Karpas-422 (cell line): ENCODE data around the gene TET3. TPM values are rescaled to one million over a fixed set of nuclear protein-coding genes. Genes with fewer than 3 reads are reported as not detected.

Source experiments
- DNase-seq: peaks from one replicate; pipeline ENCODE4 v3.0.0-alpha.2; 2015
- H2AFZ ChIP-seq: fragments of 200-600 bp; sonication (generic); 2 replicates; pipeline ENCODE4 v1.6.1; 2014; ENCODE audit warnings: antibody characterized with exemption, low read length, mixed read lengths
- H3K27ac ChIP-seq: fragments of 200-600 bp; sonication (generic); 2 replicates; pipeline ENCODE4 v1.5.1; 2014; ENCODE audit warnings: mild to moderate bottlenecking, low read length, moderate library complexity
- H3K27me3 ChIP-seq: fragments of 200-600 bp; sonication (generic); 2 replicates; pipeline ENCODE4 v1.6.1; 2014; ENCODE audit warnings: low read length, mixed read lengths
- H3K36me3 ChIP-seq: fragments of 200-600 bp; sonication (generic); 2 replicates; pipeline ENCODE4 v1.6.1; 2014; ENCODE audit warnings: low read length, mixed read lengths; ENCODE audit not compliant: insufficient read depth
- H3K4me1 ChIP-seq: fragments of 200-600 bp; sonication (generic); 2 replicates; pipeline ENCODE4 v1.6.1; 2014; ENCODE audit warnings: mild to moderate bottlenecking, low read length, mixed read lengths
- H3K4me2 ChIP-seq: fragments of 200-600 bp; sonication (generic); 2 replicates; pipeline ENCODE4 v1.6.1; 2014; ENCODE audit warnings: low read length, low read depth, mild to moderate bottlenecking; ENCODE audit not compliant: poor library complexity, severe bottlenecking
- H3K4me3 ChIP-seq: fragments of 200-600 bp; sonication (generic); 2 replicates; pipeline ENCODE4 v1.5.1; 2014; ENCODE audit warnings: mild to moderate bottlenecking, antibody characterized with exemption, low read length, mixed read lengths
- H3K79me2 ChIP-seq: fragments of 200-600 bp; sonication (generic); 2 replicates; pipeline ENCODE4 v1.6.1; 2014; ENCODE audit warnings: mild to moderate bottlenecking, low read length, mixed read lengths
- H3K9ac ChIP-seq: fragments of 200-600 bp; sonication (generic); 2 replicates; pipeline ENCODE4 v1.6.0; 2014; ENCODE audit warnings: low read length
- H3K9me2 ChIP-seq: fragments of 200-600 bp; sonication (generic), shearing (Covaris generic); replicated peaks from 2 replicates; pipeline ENCODE4 v1.6.0; 2014; ENCODE audit warnings: mild to moderate bottlenecking, low read length, moderate library complexity; ENCODE audit not compliant: insufficient read depth
- H3K9me3 ChIP-seq: fragments of 300-700, 200-600 bp; sonication (generic); 2 replicates; pipeline ENCODE4 v1.6.1; 2014; ENCODE audit warnings: low read length, mixed read lengths
- H4K20me1 ChIP-seq: fragments of 200-600 bp; sonication (generic); 2 replicates; pipeline ENCODE4 v1.6.1; 2014; ENCODE audit warnings: mild to moderate bottlenecking, antibody characterized with exemption, low read length, low read depth; ENCODE audit not compliant: insufficient read depth
- total RNA-seq: library from RNA; depleted of rRNA; stranded (reverse); fragments of >200 nt; shearing (Covaris generic); gene quantifications from 2 replicates; pipeline ENCODE4 v1.2.3, GENCODE V29; 2014; ENCODE audit warnings: low replicate concordance

Gene TET3
- total RNA-seq, 1 experiment from 2014 or later = 13.6 TPM

DNA sequence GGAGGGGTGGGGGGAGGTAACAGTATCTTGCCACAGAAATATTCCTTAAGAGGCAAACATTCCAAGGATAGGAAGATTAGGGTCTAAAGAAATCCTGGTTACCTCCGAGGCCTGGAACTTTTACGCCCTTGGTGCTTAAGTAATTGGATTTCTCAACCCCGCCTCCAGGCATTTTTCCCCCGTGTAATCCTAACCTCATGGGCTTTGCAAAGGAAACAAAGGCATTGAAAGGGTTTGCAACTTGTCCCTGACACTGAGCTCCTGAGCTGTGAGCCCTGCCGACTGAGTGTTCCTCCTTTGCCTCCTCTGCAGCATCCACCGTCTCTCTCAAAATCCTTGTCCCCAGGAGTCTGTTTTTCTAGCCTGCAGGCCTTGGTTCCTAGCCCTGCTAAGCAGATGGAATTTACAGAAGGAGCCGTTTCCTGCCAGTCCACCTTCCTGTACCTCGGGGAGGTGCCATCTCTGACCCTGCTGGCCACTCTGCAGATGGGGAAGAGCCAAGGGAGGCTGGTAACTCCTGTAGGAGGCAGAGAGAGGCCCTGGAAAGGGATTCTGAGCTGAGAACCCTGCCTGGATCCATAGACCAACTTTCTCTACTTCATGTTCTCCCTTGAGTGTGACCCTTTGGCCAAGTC is 24.2 kb downstream of the TET3 start:
- Histone ChIP-seq H2AFZ (no peak overlapping the region), H3K4me3 (no peak overlapping the region), H3K4me1 (no peaks in the 10 kb centered on the region), H3K36me3 (no peaks in the 10 kb centered on the region), H3K4me2 (no peak overlapping the region), H4K20me1 (peaks cover 37% of the 10 kb centered on the region), H3K27ac (no peak overlapping the region), H3K9me2 (no peaks in the 10 kb centered on the region), H3K27me3 (no peaks in the 10 kb centered on the region), H3K79me2 (peaks cover 59% of the 10 kb centered on the region), H3K9ac (no peak overlapping the region), H3K9me3 (no peaks in the 10 kb centered on the region)
- no peak for DNase-seq

DNA sequence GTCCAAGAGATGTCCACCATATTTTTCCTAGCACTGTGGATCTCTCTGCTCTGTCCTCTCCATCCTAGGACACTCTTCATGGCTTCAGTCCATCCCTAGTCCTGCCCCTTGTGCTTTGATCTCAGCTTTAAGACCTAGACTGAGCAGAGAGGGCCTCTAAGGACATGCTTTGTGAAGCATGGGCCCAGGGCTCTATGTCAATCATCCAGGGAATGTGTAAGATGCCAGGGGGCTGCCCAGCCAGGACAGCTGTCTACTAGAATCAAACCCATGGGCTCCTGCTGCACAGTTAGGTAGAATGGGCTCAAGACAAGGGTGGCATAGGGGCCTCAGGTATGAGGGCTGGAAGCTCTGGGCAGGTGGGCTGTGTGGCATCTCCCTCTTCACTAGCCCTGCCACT is 24.9 kb downstream of the TET3 start:
- H3K4me2 ChIP-seq = no peak overlapping the region
- peaks cover 36% of the 10 kb centered on the region for H4K20me1 ChIP-seq
- H3K36me3 ChIP-seq = no peaks in the 10 kb centered on the region
- H3K4me3 ChIP-seq = no peak overlapping the region
- H3K9me3 ChIP-seq = no peaks in the 10 kb centered on the region
- peaks cover 59% of the 10 kb centered on the region for H3K79me2 ChIP-seq
- H3K27me3 ChIP-seq = no peaks in the 10 kb centered on the region
- DNase-seq = no peak
- no peaks in the 10 kb centered on the region for H3K9me2 ChIP-seq
- H2AFZ ChIP-seq = no peak overlapping the region
- no peak overlapping the region for H3K27ac ChIP-seq
- H3K9ac ChIP-seq = no peak overlapping the region
- no peaks in the 10 kb centered on the region for H3K4me1 ChIP-seq

DNA sequence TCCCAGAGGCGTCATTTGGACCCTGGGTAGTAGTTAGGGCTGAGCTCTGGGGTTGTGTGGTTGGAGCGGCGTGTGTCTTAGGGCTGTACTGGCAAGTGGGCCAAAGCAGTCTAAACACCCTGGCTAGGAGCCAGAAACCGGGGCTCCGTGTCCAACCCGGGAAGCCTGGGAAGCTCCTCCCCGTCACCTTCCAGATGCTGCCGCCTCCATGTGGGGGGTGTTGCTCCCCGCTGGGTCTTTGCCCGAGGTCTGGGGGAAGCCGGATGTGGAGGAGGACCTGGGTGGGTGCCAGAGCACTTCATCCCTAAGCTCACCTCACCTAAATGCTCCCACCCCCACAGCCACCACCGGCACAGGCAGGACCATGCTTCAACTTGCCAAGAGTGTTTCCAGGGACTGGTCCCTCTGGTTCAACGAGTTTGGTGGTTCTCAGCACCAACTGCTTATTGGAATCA is 25.4 kb downstream of the TET3 start:
- H3K79me2 ChIP-seq = peaks cover 63% of the 10 kb centered on the region
- H3K9me2 ChIP-seq = no peaks in the 10 kb centered on the region

DNA sequence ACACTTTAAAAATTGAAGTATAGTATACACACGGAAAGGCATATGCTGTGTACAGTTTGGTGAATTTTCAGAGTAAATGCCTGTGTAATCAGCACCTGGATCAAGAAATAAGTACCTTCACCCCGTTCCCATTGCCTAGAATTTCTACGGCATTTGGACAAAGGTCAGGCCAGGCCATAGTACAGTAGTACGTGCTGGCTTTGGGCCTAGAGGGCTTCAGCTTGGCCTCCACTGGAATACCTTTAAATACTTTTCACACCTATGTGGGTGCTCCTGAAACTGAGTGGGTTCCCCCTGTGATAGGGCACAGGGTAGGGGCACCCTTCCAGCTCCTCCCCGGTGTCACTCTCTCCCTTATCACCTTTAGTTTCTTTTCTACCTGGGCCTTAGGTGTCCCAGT is 26.5 kb downstream of the TET3 start:
- H4K20me1 ChIP-seq = peaks cover 30% of the 10 kb centered on the region
- no peak overlapping the region for H3K27ac ChIP-seq
- no peaks in the 10 kb centered on the region for H3K4me1 ChIP-seq
- H3K36me3 ChIP-seq = no peaks in the 10 kb centered on the region
- no peaks in the 10 kb centered on the region for H3K27me3 ChIP-seq
- no peak overlapping the region for H3K9ac ChIP-seq
- H3K4me3 ChIP-seq = no peak overlapping the region
- peaks cover 61% of the 10 kb centered on the region for H3K79me2 ChIP-seq
- no peak overlapping the region for H2AFZ ChIP-seq
- H3K9me3 ChIP-seq = no peaks in the 10 kb centered on the region
- no peak for DNase-seq
- H3K4me2 ChIP-seq = no peak overlapping the region
- no peaks in the 10 kb centered on the region for H3K9me2 ChIP-seq

More for the DNA sequence above, 25.4 kb downstream of the TET3 start:
- Histone ChIP-seq H3K27ac (no peak overlapping the region), H3K4me2 (no peak overlapping the region), H2AFZ (no peak overlapping the region), H3K9ac (no peak overlapping the region), H3K4me3 (no peak overlapping the region), H3K27me3 (no peaks in the 10 kb centered on the region), H3K36me3 (no peaks in the 10 kb centered on the region), H3K4me1 (no peaks in the 10 kb centered on the region), H3K9me3 (no peaks in the 10 kb centered on the region), H4K20me1 (peaks cover 36% of the 10 kb centered on the region)
- no peak for DNase-seq

DNA sequence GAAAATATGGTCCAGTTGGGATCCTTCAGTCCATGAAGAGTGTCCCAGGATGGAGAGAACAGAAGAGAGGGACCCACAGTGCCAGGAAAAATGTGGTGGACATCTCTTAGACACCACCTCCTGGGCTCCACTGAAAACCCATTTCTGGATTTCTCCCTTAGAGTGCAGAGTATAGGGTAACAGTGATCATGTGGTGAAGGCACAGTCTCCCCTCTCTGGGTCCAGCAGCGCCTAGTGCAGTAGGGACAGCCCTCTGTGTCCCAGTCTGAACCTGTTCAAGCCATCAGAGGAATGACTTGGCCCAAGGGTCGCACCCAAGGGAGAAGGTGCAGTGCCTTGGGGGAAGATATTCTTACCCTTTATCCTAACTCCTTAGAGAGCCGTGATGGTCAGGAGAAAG is 30.1 kb downstream of the TET3 start:
- no peak for DNase-seq
- Histone ChIP-seq H3K4me2 (no peak overlapping the region), H3K9me3 (no peaks in the 10 kb centered on the region), H3K27me3 (no peaks in the 10 kb centered on the region), H3K79me2 (peaks cover 45% of the 10 kb centered on the region), H3K36me3 (no peaks in the 10 kb centered on the region), H3K4me3 (no peak overlapping the region), H2AFZ (no peak overlapping the region), H3K4me1 (no peaks in the 10 kb centered on the region), H3K9ac (no peak overlapping the region), H3K9me2 (no peaks in the 10 kb centered on the region), H4K20me1 (peaks cover 44% of the 10 kb centered on the region), H3K27ac (no peak overlapping the region)

DNA sequence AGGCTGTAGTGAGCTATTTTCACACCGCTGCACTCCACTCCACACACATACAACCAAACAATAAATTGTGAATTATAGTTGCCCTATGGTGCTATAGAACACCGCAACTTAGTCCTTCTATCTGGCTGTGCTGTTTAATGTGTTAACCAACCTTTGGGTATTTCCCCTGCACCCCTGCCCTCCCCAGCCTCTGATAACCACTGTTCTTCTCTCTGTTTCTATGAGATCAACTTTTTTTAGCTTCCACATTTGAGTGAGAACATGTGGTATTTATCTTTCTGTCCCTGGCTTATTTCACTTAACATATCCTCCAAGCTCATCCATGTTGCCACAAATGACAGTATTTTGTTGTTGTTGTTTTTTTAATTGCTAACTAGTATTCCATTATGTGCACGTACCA is 32.5 kb downstream of the TET3 start:
- Histone ChIP-seq H3K9ac (no peak overlapping the region), H4K20me1 (peaks cover 60% of the 10 kb centered on the region), H3K36me3 (no peaks in the 10 kb centered on the region), H3K4me2 (no peak overlapping the region), H3K9me2 (no peaks in the 10 kb centered on the region), H3K27me3 (no peaks in the 10 kb centered on the region), H3K9me3 (no peaks in the 10 kb centered on the region), H3K4me1 (peaks cover 17% of the 10 kb centered on the region), H2AFZ (no peak overlapping the region), H3K4me3 (no peak overlapping the region), H3K79me2 (peaks cover 48% of the 10 kb centered on the region), H3K27ac (no peak overlapping the region)
- no peak for DNase-seq

DNA sequence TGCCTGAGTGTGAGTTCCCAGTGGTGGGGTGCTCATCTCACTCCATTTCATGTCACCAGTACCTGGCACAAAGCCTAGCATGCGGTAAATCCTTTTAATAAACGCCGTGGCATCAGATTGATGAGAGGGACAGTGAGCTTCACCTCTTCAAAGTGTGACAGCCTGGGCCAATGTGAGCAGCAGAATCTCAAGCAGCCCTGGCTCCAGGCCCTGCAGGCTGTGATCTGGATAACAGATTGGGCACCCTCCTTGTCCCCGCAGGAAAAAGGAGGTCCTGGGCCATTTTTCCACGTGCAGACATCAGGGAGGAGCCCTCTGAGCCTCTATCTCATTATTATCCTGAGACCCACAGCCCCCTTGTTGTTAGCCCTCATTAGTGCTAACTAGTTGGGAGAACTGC is 34.8 kb downstream of the TET3 start:
- Histone ChIP-seq H3K27me3 (no peaks in the 10 kb centered on the region), H3K27ac (no peak overlapping the region), H3K79me2 (peaks cover 45% of the 10 kb centered on the region), H3K9me3 (no peaks in the 10 kb centered on the region), H3K36me3 (no peaks in the 10 kb centered on the region), H3K4me2 (no peak overlapping the region), H2AFZ (no peak overlapping the region), H4K20me1 (peaks cover 61% of the 10 kb centered on the region), H3K4me3 (no peak overlapping the region), H3K9ac (no peak overlapping the region), H3K9me2 (no peaks in the 10 kb centered on the region), H3K4me1 (peaks cover 17% of the 10 kb centered on the region)
- no peak for DNase-seq

DNA sequence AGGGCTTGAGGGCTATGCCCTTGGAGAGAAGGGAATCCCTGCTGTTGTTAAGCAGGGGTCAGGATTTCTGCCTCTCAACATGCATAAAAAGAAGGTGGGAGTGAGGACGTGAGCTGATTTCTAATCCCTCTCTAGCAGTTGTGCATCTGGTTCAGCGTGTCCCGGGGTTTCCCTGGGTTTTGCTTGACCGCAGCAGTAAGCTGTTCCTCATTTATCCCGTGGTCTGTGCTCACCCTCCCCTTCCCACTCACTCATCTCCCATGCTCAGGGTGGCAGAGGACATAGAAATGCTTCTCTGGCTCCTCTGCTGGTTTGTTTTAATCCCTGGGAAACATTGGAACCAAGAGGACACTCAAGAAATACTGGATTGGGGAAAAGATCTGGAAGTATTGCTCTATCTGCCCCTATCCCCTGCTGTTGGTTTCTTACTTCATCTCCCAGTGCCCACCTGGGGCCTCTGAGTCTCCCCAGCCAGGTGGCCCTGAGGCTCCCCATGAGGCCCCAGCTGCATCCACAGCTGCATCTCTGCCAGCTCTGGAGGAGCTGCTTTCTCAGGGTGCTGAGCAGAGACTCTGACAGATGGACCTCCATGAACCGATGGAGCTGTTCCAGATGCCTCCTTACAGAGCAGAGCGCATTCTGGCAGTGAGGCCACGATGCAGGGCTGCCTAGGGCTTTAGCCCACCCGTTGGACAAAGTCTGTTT is 36.1 kb downstream of the TET3 start:
- no peak overlapping the region for H3K9ac ChIP-seq

More for the DNA sequence above, 36.1 kb downstream of the TET3 start:
- DNase-seq = no peak
- H3K27me3 ChIP-seq = no peaks in the 10 kb centered on the region
- H3K27ac ChIP-seq = no peak overlapping the region
- H3K9me2 ChIP-seq = no peaks in the 10 kb centered on the region
- H3K4me1 ChIP-seq = peaks cover 17% of the 10 kb centered on the region
- no peak overlapping the region for H2AFZ ChIP-seq
- peaks cover 34% of the 10 kb centered on the region for H3K79me2 ChIP-seq
- H3K4me3 ChIP-seq = no peak overlapping the region
- H4K20me1 ChIP-seq = peaks cover 55% of the 10 kb centered on the region
- H3K36me3 ChIP-seq = no peaks in the 10 kb centered on the region
- H3K9me3 ChIP-seq = no peaks in the 10 kb centered on the region
- H3K4me2 ChIP-seq = no peak overlapping the region
